T-helper 1 cell treated with Interleukin-12 subunit alpha and Interleukin-12 subunit beta and Interleukin-4 antibody, amounts not matched to agents 30 μg/mL and 1 μg/mL, for 36 hours (primary cell): ENCODE results near the gene MYO3B.

ENCODE experiments used
- H3K27ac Mint-ChIP-seq: one replicate; pipeline ENCODE4 v1.8.0; 2021; ENCODE audit warnings: mild to moderate bottlenecking, mixed read lengths
- H3K27me3 Mint-ChIP-seq: one replicate; pipeline ENCODE4 v1.8.0; 2021; ENCODE audit warnings: low read depth, mixed read lengths
- H3K36me3 Mint-ChIP-seq: one replicate; pipeline ENCODE4 v1.8.0; 2021; ENCODE audit warnings: low read depth, mixed read lengths
- H3K4me1 Mint-ChIP-seq: one replicate; pipeline ENCODE4 v1.8.0; 2021; ENCODE audit warnings: low read depth, mixed read lengths
- H3K4me3 Mint-ChIP-seq: one replicate; pipeline ENCODE4 v1.8.0; 2021; ENCODE audit warnings: mild to moderate bottlenecking, moderate library complexity, mixed read lengths
- H3K9me3 Mint-ChIP-seq: one replicate; pipeline ENCODE4 v1.8.0; 2021; ENCODE audit warnings: mixed read lengths

The MYO3B gene

DNA sequence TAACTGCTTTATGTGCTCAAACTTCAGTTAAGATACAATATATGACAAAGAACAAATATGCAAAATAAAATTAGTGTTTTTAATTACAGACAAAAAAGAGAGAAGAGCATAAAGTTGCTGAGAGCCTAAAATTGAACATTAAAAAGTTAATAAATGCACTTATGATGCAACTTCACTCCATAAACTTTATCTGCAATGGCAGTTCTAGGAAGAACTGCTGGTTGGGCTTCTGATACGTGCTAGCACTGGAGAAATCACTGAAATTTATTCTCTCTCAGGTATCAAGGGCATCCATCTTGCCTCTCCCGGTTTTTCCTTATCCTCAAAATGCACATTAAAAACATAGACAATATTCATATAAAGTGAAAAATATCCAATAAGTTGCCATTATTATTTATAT lies 35.7 kb downstream of the MYO3B start:
- H3K9me3 Mint-ChIP-seq: no peaks in the 10 kb centered on the region
- no peak overlapping the region for H3K4me3 Mint-ChIP-seq
- H3K36me3 Mint-ChIP-seq: no peaks in the 10 kb centered on the region
- peaks cover 4% of the 10 kb centered on the region for H3K27me3 Mint-ChIP-seq
- no peak overlapping the region for H3K27ac Mint-ChIP-seq
- peaks cover 2% of the 10 kb centered on the region for H3K4me1 Mint-ChIP-seq

DNA sequence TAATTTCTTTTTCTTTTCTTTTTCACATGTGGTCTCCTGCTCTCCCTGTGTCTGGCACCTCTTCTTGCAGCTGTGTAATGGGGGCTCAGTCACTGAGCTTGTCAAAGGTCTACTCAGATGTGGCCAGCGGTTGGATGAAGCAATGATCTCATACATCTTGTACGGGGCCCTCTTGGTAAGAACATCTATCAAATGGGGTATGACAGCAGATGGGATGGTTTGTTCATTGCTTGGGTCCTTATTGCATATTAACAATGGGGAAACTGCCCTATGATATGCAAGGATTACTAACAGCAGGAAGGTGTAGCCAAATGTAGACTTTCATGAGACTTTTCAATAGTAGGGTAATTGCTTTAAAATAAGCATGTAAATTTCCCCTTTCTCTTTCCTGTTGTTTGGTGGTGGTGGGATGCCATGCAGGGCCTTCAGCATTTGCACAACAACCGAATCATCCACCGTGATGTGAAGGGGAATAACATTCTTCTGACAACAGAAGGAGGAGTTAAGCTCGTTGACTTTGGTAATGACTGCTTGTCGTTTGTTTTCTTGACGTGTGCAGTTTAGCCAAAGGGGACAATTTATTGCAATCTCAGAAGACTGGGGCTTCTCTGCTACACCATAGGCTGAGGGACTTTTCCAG lies 36.5 kb downstream of the MYO3B start:
- Mint-ChIP-seq H3K9me3 (no peaks in the 10 kb centered on the region), H3K4me1 (peaks cover 2% of the 10 kb centered on the region), H3K36me3 (no peaks in the 10 kb centered on the region), H3K4me3 (no peak overlapping the region), H3K27me3 (peaks cover 4% of the 10 kb centered on the region), H3K27ac (no peak overlapping the region)

DNA sequence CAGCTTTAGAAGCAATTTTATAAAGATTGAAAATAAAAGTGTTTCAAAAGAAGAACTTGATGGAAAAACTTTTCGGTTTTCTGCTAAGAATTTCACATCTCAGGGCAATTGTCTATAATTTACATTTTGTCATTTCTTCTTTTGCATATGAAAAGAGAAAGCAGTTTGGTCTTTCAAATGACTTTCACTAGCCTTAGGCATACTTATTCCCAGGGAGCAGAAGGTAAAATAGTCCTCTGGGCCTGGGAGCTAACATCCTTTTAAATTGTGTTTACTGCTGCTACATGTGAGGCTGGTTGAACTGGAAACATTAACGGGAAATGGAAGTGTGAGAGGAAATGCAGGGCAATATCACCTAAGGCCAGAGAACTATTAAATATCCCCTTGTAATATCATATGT lies 37.1 kb downstream of the MYO3B start:
- Mint-ChIP-seq H3K9me3 (no peaks in the 10 kb centered on the region), H3K4me1 (peaks cover 2% of the 10 kb centered on the region), H3K27me3 (peaks cover 4% of the 10 kb centered on the region), H3K4me3 (no peak overlapping the region), H3K27ac (no peak overlapping the region), H3K36me3 (no peaks in the 10 kb centered on the region)

DNA sequence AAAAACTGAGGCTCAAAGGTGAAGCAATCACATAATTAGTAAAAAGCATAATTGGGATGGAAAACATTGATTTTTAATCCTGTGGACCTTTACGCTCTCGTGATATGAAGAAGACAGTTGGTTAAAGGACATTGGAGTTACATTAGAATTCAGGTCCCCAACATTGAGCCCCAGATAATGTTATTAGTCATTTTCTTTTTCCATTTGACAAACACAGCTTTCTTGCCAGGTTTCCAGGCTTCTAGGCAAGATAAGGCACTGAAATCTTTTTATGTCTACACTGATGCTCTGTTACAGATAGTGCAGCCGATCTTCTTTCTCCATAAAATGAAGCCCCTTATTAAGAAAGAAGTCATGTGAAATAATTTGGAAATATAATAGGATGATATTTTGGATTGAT lies 38.5 kb downstream of the MYO3B start:
- H3K27me3 Mint-ChIP-seq: no peaks in the 10 kb centered on the region
- H3K4me3 Mint-ChIP-seq: no peak overlapping the region
- peaks cover 2% of the 10 kb centered on the region for H3K4me1 Mint-ChIP-seq
- no peaks in the 10 kb centered on the region for H3K9me3 Mint-ChIP-seq
- H3K36me3 Mint-ChIP-seq: no peaks in the 10 kb centered on the region
- H3K27ac Mint-ChIP-seq: no peak overlapping the region

DNA sequence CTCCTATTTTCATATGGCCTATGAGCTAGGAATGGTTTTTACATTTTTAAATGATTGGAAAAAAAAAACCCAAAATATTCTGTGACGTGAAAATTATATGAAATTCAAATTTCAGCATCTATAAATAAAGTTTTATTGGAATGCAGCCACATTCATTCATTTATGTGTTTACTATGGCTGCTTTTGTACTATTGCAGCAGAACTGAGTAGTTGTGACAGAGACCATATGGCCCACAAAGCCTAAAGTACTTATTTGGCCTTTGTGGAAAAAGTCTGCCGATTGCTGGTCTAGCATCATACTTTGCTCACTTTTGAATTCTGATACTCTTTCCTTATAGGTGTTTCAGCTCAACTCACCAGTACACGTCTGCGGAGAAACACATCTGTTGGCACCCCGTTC lies 39.0 kb downstream of the MYO3B start:
- Mint-ChIP-seq H3K4me1 (peaks cover 2% of the 10 kb centered on the region), H3K9me3 (no peaks in the 10 kb centered on the region), H3K27me3 (no peaks in the 10 kb centered on the region), H3K27ac (no peak overlapping the region), H3K36me3 (no peaks in the 10 kb centered on the region), H3K4me3 (no peak overlapping the region)

DNA sequence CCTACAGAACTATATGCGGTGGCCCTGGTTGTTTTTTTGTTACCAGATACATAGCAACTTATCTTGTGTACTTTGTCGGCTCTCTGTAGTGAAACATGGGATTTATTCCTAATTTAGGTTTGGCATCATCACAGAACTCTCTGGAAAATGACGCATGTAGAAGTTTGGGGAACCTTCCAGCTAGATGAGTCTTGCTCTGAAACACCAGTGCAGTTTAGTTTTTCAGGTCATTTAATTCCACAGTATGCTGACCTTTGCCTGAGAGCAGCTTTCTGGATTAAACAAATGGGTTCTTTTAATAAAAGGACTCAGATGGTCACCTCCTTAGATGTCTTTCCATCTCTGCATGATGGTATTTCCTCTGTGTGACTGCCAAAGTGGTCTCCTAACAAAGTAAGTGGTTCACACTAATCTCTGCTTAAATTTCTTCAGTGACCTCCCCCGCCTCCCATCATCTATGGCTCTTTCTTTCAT lies 39.9 kb downstream of the MYO3B start:
- no peak overlapping the region for H3K4me3 Mint-ChIP-seq
- H3K4me1 Mint-ChIP-seq: peaks cover 2% of the 10 kb centered on the region
- no peak overlapping the region for H3K27ac Mint-ChIP-seq
- no peaks in the 10 kb centered on the region for H3K9me3 Mint-ChIP-seq
- H3K36me3 Mint-ChIP-seq: no peaks in the 10 kb centered on the region
- no peaks in the 10 kb centered on the region for H3K27me3 Mint-ChIP-seq

DNA sequence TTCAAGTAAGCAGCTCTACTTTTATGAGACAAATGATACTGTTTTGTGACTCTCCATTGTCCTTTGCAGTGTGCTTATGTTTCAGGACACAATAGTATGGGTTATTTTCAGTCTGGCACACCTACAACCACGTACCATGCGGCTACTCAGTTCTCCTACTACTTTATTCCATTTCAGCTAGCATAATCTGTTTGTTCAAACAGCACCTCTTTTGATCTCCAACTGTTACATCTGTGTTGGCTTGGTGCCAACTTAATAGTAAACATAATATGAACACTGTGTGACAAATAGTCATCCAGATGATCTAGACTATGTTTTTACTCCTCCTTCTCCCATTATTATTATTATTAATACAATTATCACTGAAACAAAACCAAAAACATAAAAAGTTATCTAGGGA lies 40.5 kb downstream of the MYO3B start:
- no peaks in the 10 kb centered on the region for H3K36me3 Mint-ChIP-seq
- H3K27me3 Mint-ChIP-seq: no peaks in the 10 kb centered on the region
- H3K27ac Mint-ChIP-seq: no peak overlapping the region
- H3K4me3 Mint-ChIP-seq: no peak overlapping the region
- H3K9me3 Mint-ChIP-seq: no peaks in the 10 kb centered on the region
- H3K4me1 Mint-ChIP-seq: no peaks in the 10 kb centered on the region

DNA sequence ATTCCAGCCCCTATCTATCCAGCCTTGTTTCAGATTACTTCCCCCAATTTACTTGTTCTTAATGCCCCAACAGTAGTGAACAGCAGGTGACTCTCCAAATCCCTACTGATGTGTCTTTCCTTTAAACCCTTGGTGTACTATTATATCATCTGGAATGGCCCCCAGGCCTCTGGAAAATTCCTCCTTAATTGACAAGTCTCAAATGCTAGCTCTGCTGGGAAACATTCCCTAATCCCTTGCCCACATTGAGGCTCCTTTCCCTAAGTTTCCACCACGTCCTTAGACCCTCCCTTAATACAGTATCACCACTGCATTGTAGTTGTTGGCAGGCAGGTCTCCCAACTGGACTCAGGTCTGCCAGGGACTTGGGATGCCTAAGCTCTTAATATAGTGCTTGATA lies 41.0 kb downstream of the MYO3B start:
- H3K36me3 Mint-ChIP-seq: no peaks in the 10 kb centered on the region
- peaks cover 2% of the 10 kb centered on the region for H3K27me3 Mint-ChIP-seq
- no peak overlapping the region for H3K27ac Mint-ChIP-seq
- no peak overlapping the region for H3K4me3 Mint-ChIP-seq
- H3K4me1 Mint-ChIP-seq: no peaks in the 10 kb centered on the region
- no peaks in the 10 kb centered on the region for H3K9me3 Mint-ChIP-seq

DNA sequence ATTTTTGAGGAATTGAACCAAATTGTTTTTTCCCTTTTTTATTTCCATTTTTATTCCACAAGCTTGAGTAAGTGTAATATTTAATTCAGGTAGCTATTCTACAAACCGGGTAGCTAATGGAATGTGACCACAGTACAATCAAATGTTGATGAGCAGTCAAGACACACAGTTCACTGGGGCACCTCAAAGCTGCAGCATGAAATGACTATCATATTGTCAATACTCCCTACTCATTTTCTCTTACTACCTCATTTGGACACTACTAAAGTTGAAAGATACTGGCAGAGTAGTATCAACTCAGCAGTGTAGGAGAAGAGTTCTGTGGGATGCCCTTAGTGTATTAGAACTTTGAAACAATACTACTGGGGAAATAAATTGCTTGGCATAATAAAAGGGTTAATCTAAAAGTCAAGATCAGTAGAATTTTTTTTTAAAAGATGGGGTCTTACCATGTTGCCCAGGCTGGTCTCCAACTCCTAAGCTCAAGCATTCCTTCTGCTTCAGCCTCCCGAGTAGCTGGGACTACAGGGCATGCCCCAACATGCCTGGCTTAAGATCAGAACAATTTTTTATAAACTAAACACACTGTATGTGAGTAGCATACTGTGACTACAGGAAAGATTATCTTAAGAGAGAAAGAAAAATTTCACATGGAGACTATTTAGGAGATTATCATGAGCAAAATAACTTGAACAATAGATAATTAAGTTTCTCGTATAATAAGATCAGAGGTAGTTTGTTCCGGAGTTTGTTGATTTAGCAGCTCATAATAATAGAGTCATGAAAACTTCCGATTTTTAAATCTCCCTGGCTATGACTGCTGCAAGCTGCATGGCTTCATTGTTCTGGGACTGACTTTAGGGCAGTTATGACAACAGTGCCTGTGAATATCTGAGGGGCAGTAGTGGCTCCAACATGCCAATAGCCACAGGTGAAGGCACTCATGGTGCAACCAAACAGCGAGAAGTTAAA lies 43.7 kb downstream of the MYO3B start:
- no peak overlapping the region for H3K27ac Mint-ChIP-seq
- no peaks in the 10 kb centered on the region for H3K4me1 Mint-ChIP-seq
- no peaks in the 10 kb centered on the region for H3K9me3 Mint-ChIP-seq
- H3K4me3 Mint-ChIP-seq: no peak overlapping the region
- H3K27me3 Mint-ChIP-seq: peaks cover 6% of the 10 kb centered on the region
- H3K36me3 Mint-ChIP-seq: no peaks in the 10 kb centered on the region

DNA sequence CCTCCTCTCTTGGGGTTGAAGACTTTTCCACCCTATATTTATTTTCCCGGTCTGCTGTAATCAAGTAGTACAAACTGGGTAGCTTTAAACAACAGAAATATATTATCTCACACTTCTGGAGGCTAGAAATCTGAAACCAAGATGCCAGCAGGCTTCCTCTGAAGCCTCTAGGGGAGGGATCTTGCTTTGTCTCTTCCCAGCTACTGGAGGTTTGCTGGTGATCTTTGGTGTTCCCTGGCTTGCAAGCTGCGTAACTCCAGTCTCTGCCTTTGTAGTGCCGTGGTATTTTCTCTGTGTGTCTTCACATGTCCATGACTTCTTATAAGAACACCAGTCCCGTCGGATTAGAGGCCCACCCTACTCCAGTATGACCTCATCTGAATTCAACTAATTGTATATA lies 44.4 kb downstream of the MYO3B start:
- no peaks in the 10 kb centered on the region for H3K36me3 Mint-ChIP-seq
- H3K9me3 Mint-ChIP-seq: no peaks in the 10 kb centered on the region
- H3K27ac Mint-ChIP-seq: no peak overlapping the region
- peaks cover 6% of the 10 kb centered on the region for H3K27me3 Mint-ChIP-seq
- no peaks in the 10 kb centered on the region for H3K4me1 Mint-ChIP-seq
- no peak overlapping the region for H3K4me3 Mint-ChIP-seq

DNA sequence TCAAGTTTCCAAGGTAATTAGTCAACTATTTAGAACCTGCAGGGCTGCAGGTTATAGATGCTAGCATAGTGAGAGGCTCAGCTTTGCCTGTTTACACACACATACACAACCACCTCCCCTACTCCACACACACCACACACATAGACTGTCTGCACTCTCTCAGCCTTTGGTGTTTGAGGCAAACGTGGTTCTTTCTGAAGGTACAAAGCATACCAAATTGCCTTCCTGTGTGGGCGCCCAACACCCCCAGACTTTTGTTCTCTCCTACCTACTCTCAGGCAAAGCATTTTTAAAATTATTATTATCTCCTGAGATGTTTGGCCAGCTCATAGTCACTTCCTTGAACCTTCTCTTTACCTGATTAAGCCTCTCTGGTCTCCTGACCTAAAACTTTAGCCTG lies 44.9 kb downstream of the MYO3B start:
- Mint-ChIP-seq H3K9me3 (no peaks in the 10 kb centered on the region), H3K27ac (no peak overlapping the region), H3K4me3 (no peak overlapping the region), H3K27me3 (peaks cover 9% of the 10 kb centered on the region), H3K4me1 (no peaks in the 10 kb centered on the region), H3K36me3 (no peaks in the 10 kb centered on the region)

DNA sequence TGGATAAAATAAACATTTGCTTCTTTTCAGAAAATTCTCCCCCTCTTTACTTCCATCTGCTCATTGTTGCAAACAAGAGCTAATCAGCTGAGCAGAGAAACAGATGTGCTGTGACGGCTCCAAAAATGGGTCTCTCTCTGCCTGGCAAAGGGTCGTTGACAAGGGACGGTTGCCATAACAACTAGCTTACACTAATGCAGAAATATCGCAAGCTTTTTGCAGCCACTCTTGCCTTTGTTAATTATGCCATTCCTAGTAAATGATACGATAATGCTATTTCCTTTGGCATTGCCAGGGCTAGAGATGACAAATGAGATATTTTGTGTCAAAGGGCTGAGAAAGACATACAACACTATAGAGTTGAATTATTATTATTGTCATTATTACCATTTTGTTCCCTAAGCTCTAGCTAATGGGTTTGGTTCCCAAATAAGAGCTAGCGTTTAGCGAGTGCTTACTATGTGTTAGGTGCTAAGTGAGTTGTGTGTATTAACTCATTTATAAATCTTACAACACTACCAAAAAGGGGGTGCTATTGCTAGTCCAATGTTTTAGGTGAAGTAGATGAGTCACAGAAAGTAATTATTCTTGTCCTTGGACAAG lies 46.8 kb downstream of the MYO3B start:
- H3K9me3 Mint-ChIP-seq: no peaks in the 10 kb centered on the region
- H3K4me1 Mint-ChIP-seq: no peaks in the 10 kb centered on the region
- H3K27me3 Mint-ChIP-seq: peaks cover 10% of the 10 kb centered on the region
- H3K36me3 Mint-ChIP-seq: no peaks in the 10 kb centered on the region
- no peak overlapping the region for H3K4me3 Mint-ChIP-seq
- no peak overlapping the region for H3K27ac Mint-ChIP-seq

DNA sequence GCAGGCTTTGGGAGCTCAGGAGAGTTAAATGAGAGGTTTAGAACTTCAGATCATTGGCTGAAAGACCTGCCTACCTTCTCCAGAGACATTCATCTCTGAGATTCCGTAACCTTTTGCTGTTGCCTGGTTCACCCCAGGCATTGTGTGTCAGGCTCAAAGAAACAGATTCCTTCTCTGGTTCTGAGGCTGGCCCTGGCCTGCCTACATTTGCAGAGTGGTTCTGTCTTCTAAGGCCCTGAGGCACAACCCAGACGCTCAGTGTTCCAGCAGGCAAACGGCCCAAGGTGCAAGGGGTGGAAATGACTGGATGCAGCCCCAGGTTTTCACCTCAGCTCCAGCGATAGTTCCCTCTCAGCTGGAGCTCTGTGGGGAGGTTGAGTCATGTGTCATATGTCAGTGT lies 48.3 kb downstream of the MYO3B start:
- H3K27me3 Mint-ChIP-seq: peaks cover 10% of the 10 kb centered on the region
- no peaks in the 10 kb centered on the region for H3K36me3 Mint-ChIP-seq
- no peak overlapping the region for H3K27ac Mint-ChIP-seq
- no peaks in the 10 kb centered on the region for H3K4me1 Mint-ChIP-seq
- no peaks in the 10 kb centered on the region for H3K9me3 Mint-ChIP-seq
- H3K4me3 Mint-ChIP-seq: no peak overlapping the region

DNA sequence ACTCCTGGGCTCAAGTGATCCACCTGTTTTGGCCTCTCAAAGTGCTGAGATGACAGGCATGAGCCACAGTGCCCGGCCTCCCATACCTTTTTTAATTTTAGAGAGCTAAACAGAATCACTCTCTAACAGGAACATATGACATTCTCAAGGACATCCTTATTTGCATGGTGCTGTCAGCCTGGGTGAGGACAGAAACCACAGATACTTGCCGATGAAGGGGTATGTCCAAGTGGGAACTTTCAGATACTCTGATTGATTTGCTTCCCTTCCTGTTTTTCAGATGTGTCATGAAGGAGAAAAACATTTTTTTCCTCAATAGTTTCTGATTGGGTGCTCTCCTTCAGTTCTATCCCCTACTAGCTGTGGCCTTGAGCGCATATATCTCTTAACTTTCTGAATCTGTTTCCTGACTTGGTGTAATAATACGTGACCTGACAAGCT lies 49.6 kb downstream of the MYO3B start:
- Mint-ChIP-seq H3K27me3 (peaks cover 10% of the 10 kb centered on the region), H3K9me3 (no peaks in the 10 kb centered on the region), H3K4me1 (no peaks in the 10 kb centered on the region), H3K4me3 (no peak overlapping the region), H3K36me3 (no peaks in the 10 kb centered on the region), H3K27ac (no peak overlapping the region)

DNA sequence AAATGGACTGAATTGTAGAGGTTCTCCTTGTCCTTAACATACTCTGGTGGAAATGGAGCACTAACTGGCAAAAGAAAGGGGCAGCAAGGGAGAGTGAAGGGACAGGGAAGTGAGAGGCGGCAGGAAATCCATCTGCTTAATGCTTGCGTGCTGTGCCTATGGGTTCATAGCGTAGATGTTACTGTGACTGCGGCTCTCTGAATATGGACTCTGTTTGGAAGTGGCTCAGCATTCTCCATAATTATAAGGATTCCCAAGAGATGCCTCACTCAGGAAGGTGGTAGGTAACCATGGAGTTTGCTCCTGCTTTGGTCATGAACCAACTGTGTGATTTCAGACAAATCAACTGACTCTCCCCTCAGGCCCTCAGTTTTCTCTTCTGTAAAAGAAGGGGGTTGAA lies 50.0 kb downstream of the MYO3B start:
- no peaks in the 10 kb centered on the region for H3K36me3 Mint-ChIP-seq
- H3K4me3 Mint-ChIP-seq: no peak overlapping the region
- no peaks in the 10 kb centered on the region for H3K9me3 Mint-ChIP-seq
- H3K27ac Mint-ChIP-seq: no peak overlapping the region
- H3K4me1 Mint-ChIP-seq: no peaks in the 10 kb centered on the region
- peaks cover 10% of the 10 kb centered on the region for H3K27me3 Mint-ChIP-seq
